ENCODE data around the gene MTRF1. TPM values are rescaled to one million over a fixed set of nuclear protein-coding genes. Genes with fewer than 3 reads are reported as not detected.

Gene MTRF1
- total and polyA plus RNA-seq, 2 of the 8 experiments (the other 6 are each of a cell fraction or from before 2014, with no cell fraction given) = 8.0 to 19.2 TPM

- Histone ChIP-seq H4K5ac (ENCODE audit: insufficient read length, low read depth, low read length) (no peak overlapping the region), H3K9ac (replicated peaks in 1 of 4; ENCODE audit: extremely low read depth in 1 of 4, low read depth in 3 of 4, low read length in 3 of 4) (no peak overlapping the region), H4K91ac (replicated peaks; ENCODE audit: insufficient read length, low read length) (no peak overlapping the region), H2BK5ac (ENCODE audit: low read depth, low read length) (no peak overlapping the region), H3K79me1 (ENCODE audit: low read depth, low read length) (no peaks in the 10 kb centered on the region), H3K18ac (ENCODE audit: extremely low read depth, low read length) (no peak overlapping the region), H3K4me2 (ENCODE audit: insufficient read depth in 1 of 2, low read depth in 2 of 2, low read length in 2 of 2) (no peak overlapping the region), H2BK20ac (ENCODE audit: low read length) (no peak overlapping the region), H3K27me3 (replicated peaks in 1 of 4; ENCODE audit: control insufficient read depth in 3 of 4, extremely low read depth in 1 of 4, insufficient read depth in 3 of 4, low read length in 3 of 4) (no peaks in the 10 kb centered on the region), H4K8ac (ENCODE audit: extremely low read depth, insufficient read depth, low read length) (no peak overlapping the region), H2BK120ac (replicated peaks; ENCODE audit: low read depth, low read length) (no peak overlapping the region), H2AK5ac (ENCODE audit: low read depth, low read length) (no peak overlapping the region), H3K9me3 (ENCODE audit: insufficient read depth in 2 of 2, low read depth in 1 of 2, low read length in 1 of 2) (no peaks in the 10 kb centered on the region), H2BK12ac (ENCODE audit: low read depth, low read length) (no peak overlapping the region), H3K14ac (ENCODE audit: insufficient read length) (no peak overlapping the region), H2BK15ac (ENCODE audit: low read length) (no peak overlapping the region), H3K4ac (replicated peaks; ENCODE audit: insufficient read length, low read depth, low read length) (no peak overlapping the region), H2AFZ (ENCODE audit: low read length) (no peak overlapping the region), H3K4me1 (replicated peaks in 1 of 4; ENCODE audit: control insufficient read depth in 3 of 4, insufficient read depth in 4 of 4, low read length in 3 of 4) (peaks cover 0 to 2% (median under 1%) of the 10 kb centered on the region in 4 experiments; a peak in 2 of 7 replicates), H3K4me3 (ENCODE audit: extremely low read depth in 1 of 4, insufficient read depth in 2 of 4, low read depth in 3 of 4, low read length in 4 of 4) (no peak overlapping the region), H3K27ac (ENCODE audit: low read depth, low read length) (no peak overlapping the region), H3K23ac (ENCODE audit: insufficient read length) (no peak overlapping the region), H3K79me2 (ENCODE audit: control insufficient read depth in 1 of 2, insufficient read depth in 2 of 2, low read length in 2 of 2) (no peaks in the 10 kb centered on the region), H3K56ac (replicated peaks; ENCODE audit: insufficient read length, low read depth, low read length) (no peak overlapping the region), H4K20me1 (replicated peaks in 1 of 2; ENCODE audit: control insufficient read depth in 1 of 2, insufficient read depth in 2 of 2, low read length in 2 of 2) (no peaks in the 10 kb centered on the region), H3K36me3 (ENCODE audit: control insufficient read depth in 2 of 4, insufficient read depth in 4 of 4, low read length in 3 of 4) (no peaks in the 10 kb centered on the region), H3K23me2 (ENCODE audit: low read depth, low read length) (no peaks in the 10 kb centered on the region)
- ChIA-PET CTCF (ENCODE audit: partially characterized antibody) (no interaction called here), POLR2A (ENCODE audit: partially characterized antibody) (interaction anchor here (1.7 kb wide), 1 partner anchor 8 kb away, joined by 5 read pairs; no protein-coding TSS in a partner anchor)
- no peak for FAIRE-seq
- WGBS, 2 experiments (ENCODE audit: extremely low coverage in 1 of 2, insufficient coverage in 1 of 2, insufficient read length in 1 of 2, insufficient replicate concordance in 2 of 2, low coverage in 1 of 2, low lambda C conversion rate in 2 of 2, missing lambda C conversion rate in 1 of 2) = 81% methylated on average over 4 of the region's 5 CpGs; no CpG with 5 or more reads in 1 of the 2 experiments
- no peak for DNase-seq (ENCODE audit: low read depth in 1 of 2, low spot score in 2 of 2)
- TF ChIP-seq RBBP5 (IDR thresholded peaks at IDR 0.05; ENCODE audit: borderline replicate concordance, low read depth, low read length) (no peak), EZH2 (IDR thresholded peaks at IDR 0.05; ENCODE audit: low read depth, low read length, severe bottlenecking) (no peak), MAX (IDR thresholded peaks at IDR 0.05) (no peak), HDAC6 (IDR thresholded peaks at IDR 0.05; ENCODE audit: low read depth, low read length) (no peak), CBX5 (IDR thresholded peaks at IDR 0.05; ENCODE audit: low read depth, low read length) (no peak), YY1 (IDR thresholded peaks at IDR 0.05; ENCODE audit: low read depth, low read length) (no peak), KDM5A (IDR thresholded peaks at IDR 0.05; ENCODE audit: low read length) (no peak), ATF2 (IDR thresholded peaks at IDR 0.05; ENCODE audit: low read length) (no peak), CTCF (IDR thresholded peaks at IDR 0.05; ENCODE audit: control extremely low read depth in 1 of 3, insufficient read depth in 1 of 3, low read depth in 1 of 3, low read length in 3 of 3) (no peak)
Measured at GRCh38 chr13:41282129-41282571, 18.8 kb upstream of the MTRF1 start.

Measured in H1 (cell line).